Erythroblast (primary cell): ENCODE data around the gene SAMSN1.

Source experiments
- GATA1 ChIP-seq: IDR thresholded peaks from 2 replicates; pipeline ENCODE4 v1.6.1; 2011; ENCODE audit warnings: low read depth, mild to moderate bottlenecking, control low read depth, low read length, moderate library complexity
- POLR2A ChIP-seq: IDR thresholded peaks from 2 replicates; pipeline ENCODE4 v1.6.1; 2011; ENCODE audit warnings: mild to moderate bottlenecking, low read length

DNA sequence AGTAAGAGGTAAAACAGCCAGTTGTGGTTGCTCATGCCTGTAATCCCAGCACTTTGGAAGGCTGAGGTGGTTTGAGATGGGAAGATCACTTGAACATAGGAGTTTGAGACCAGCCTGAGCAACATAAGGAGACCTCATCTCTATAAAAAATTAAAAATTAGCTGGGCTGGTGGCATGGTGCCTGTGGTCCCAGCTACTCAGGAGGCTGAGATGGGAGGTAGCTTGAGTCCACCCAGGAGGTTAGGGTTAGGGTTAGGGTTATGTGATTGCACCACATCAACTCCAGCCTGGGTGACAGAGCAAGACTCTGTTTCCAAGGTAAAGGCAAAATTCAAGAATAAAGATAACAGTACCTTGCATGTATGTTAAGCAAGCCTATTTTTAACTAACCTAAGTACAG, 3.5 kb downstream of the SAMSN1 start:
- TF ChIP-seq POLR2A (peak; percentile 13), GATA1 (no peak)
